CD4-positive, alpha-beta memory T cell (primary cell): ENCODE data around the gene PCGF3. TPM values are rescaled to one million over a fixed set of nuclear protein-coding genes. Genes with fewer than 3 reads are reported as not detected.

Experiments
- CTCF ChIA-PET: fragments of 350-600 bp; sonication (Branson Sonifier 250); formaldehyde crosslinking; loops from one replicate; lab custom pipeline; 2021; ENCODE audit warnings: inconsistent platforms; ENCODE audit not compliant: partially characterized antibody; lab: Charles Lee
- POLR2A ChIA-PET: fragments of 350-600 bp; sonication (Branson Sonifier 250); formaldehyde crosslinking; loops from one replicate; lab custom pipeline; 2021; ENCODE audit not compliant: partially characterized antibody; lab: Charles Lee
- DNase-seq, 5 donors: peaks; one replicate each; pipeline versions ENCODE4 v3.0.0 to v3.0.0-alpha.2; 2020 to 2022; ENCODE audit warnings: mixed read lengths in 1 of 5
- H3K27ac ChIP-seq: one replicate; pipeline ENCODE4 v1.7.0; 2013; ENCODE audit warnings: low read depth, low read length
- H3K27me3 ChIP-seq: 2 replicates; pipeline ENCODE4 v1.7.0; 2013; ENCODE audit warnings: mild to moderate bottlenecking, low read length, moderate library complexity; ENCODE audit not compliant: insufficient read depth
- H3K36me3 ChIP-seq: 2 replicates; pipeline ENCODE4 v1.7.0; 2013; ENCODE audit warnings: mild to moderate bottlenecking, low read length, moderate library complexity; ENCODE audit not compliant: insufficient read depth
- H3K4me1 ChIP-seq: 2 replicates; pipeline ENCODE4 v1.7.0; 2013; ENCODE audit warnings: mild to moderate bottlenecking, low read length, moderate library complexity; ENCODE audit not compliant: insufficient read depth
- H3K4me3 ChIP-seq, 2 donors: one replicate each; pipeline ENCODE4 v1.7.0; 2013; ENCODE audit warnings: low read length in 2 of 2, mild to moderate bottlenecking in 1 of 2
- H3K9me3 ChIP-seq, 2 donors: one replicate each; pipeline ENCODE4 v1.7.0; 2013; ENCODE audit warnings: low read length in 2 of 2, control low read depth in 1 of 2; ENCODE audit not compliant: control insufficient read depth in 1 of 2
- H3K27ac Mint-ChIP-seq, 7 donors: one replicate each; pipeline ENCODE4 v1.8.0; 2020 to 2021; ENCODE audit warnings: mixed read lengths in 7 of 7, mild to moderate bottlenecking in 6 of 7, inconsistent platforms in 3 of 7, moderate library complexity in 3 of 7
- H3K27me3 Mint-ChIP-seq, 2 donors: one replicate each; pipeline ENCODE4 v1.8.0; 2020 to 2021; ENCODE audit warnings: mixed read lengths in 2 of 2
- H3K36me3 Mint-ChIP-seq, 2 donors: one replicate each; pipeline ENCODE4 v1.8.0; 2020 to 2021; ENCODE audit warnings: mixed read lengths in 2 of 2, inconsistent platforms in 1 of 2, mild to moderate bottlenecking in 1 of 2
- H3K4me1 Mint-ChIP-seq, 4 donors: one replicate each; pipeline ENCODE4 v1.8.0; 2020 to 2021; ENCODE audit warnings: mixed read lengths in 4 of 4, mild to moderate bottlenecking in 1 of 4
- H3K4me3 Mint-ChIP-seq, 8 donors: one replicate each; pipeline ENCODE4 v1.8.0; 2020 to 2021; ENCODE audit warnings: mixed read lengths in 8 of 8, mild to moderate bottlenecking in 7 of 8, moderate library complexity in 6 of 8, inconsistent platforms in 3 of 8
- H3K9me3 Mint-ChIP-seq, 8 donors: one replicate each; pipeline ENCODE4 v1.8.0; 2020 to 2021; ENCODE audit warnings: mixed read lengths in 8 of 8, mild to moderate bottlenecking in 5 of 8, inconsistent platforms in 3 of 8, moderate library complexity in 1 of 8
- intact Hi-C: fragments of 100-400 bp; cut with micrococcal nuclease; formaldehyde crosslinking; loops from one replicate; pipeline ENCODE4 v1.15.1; 2023
- polyA plus RNA-seq, 2 donors: library from polyadenylated mRNA; unstranded; fragments of 300-500 nt; fragmentation: Illumina TruSeq; gene quantifications; one replicate each; pipeline ENCODE4 v1.2.3, GENCODE V29; 2021
- total RNA-seq, 2 experiments: library from RNA; stranded (reverse); gene quantifications; one replicate each; pipeline ENCODE4 v1.2.3, GENCODE V29; 2021

The PCGF3 gene
- total and polyA plus RNA-seq, 4 experiments from 2014 or later = 2.9 to 73.8 (median 35.6) TPM

DNA sequence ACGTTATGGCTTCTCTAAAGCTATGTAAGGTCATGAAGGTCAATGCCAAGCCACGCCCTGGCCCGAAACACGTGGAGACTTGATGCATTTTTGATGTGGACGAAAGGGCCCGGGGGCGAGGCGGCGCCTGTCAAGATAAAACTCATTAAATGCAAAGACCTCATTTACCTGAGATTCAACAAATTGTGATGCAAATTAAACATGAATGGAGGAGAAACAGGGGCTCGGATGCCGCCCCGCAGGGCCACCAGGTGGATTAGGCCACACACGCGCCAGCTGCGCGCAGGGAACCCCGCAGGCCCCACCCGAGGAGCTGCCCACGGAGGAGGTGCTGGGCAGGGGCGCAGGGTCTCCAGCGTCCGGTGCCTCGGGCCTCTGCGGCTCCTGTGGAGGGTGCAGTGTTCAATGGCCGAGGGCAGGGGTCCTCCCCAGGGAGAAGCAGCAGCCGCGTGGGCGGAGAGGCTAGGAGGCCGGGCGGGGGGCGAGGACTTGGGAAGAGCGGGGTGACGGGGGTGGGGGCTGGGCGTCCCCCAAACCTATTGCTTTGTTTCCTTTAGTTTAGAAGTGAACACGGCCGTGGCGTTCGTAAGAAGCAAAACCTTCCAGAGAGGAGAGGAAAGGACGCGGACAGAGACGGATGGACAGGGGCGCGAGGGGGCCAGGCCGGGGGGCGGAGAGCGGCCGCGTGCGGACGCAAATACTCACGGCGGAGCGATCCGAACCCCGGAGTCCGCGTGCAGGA is 79.9 kb downstream of the PCGF3 start:
- H3K27ac ChIP-seq = no peak overlapping the region
- no peaks in the 10 kb centered on the region for H3K9me3 ChIP-seq
- H3K4me1 Mint-ChIP-seq = peaks cover 7 to 38% (median 18%) of the 10 kb centered on the region in 4 donors
- peak overlapping the region in 4 of 8 donors; percentile 52 to 62 (median 56) for H3K4me3 Mint-ChIP-seq
- CTCF ChIA-PET = no interaction called here
- intact Hi-C loops = no loop called here
- POLR2A ChIA-PET = no interaction called here
- H3K27me3 Mint-ChIP-seq = peaks cover 10 to 15% of the 10 kb centered on the region in 2 donors
- H3K27ac Mint-ChIP-seq = no peak overlapping the region
- H3K4me1 ChIP-seq = peaks cover 34% of the 10 kb centered on the region
- peaks cover 0 to 10% (median 0%) of the 10 kb centered on the region in 8 donors for H3K9me3 Mint-ChIP-seq
- H3K36me3 Mint-ChIP-seq = peaks cover 0 to 8% of the 10 kb centered on the region in 2 donors
- H3K4me3 ChIP-seq = no peak overlapping the region
- peaks cover 12% of the 10 kb centered on the region for H3K27me3 ChIP-seq
- no peak for DNase-seq
- no peaks in the 10 kb centered on the region for H3K36me3 ChIP-seq

DNA sequence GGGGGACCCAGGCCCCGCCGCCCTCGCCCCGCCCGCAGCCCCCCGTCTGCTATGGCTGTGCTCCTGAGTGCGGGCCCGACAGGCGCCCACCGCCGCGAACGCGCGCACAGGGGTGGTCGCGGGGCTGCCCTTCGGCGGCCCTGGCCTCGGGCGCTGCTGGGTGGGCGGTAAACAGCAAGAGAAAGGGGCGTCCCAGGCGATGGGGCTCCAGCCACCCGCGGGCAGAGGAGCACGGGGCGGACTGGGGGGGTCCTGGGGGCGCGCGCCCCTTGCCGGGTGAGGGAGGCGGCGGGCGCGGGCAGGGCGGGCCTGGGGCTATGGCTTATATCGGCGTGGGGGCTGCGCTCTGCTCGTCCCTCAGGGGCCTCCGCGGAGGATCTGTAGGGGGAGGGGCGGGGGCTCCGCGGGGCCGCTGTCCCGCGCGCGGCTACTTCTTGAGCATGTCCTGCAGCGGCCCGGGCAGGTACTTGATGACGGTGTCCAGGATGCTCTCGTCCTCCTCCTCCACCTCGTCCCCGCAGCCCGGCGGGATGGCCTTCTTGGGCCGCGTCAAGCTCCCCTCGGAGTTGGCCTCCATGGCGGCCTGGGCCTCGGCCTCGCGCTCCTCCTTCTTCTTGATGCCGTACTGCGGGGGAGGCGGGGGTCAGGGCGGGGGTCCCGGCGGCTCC is 80.6 kb downstream of the PCGF3 start:
- DNase-seq = no peak
- Histone ChIP-seq H3K27ac (no peak overlapping the region), H3K27me3 (peaks cover 12% of the 10 kb centered on the region), H3K9me3 (no peaks in the 10 kb centered on the region), H3K4me1 (peaks cover 29% of the 10 kb centered on the region), H3K4me3 (no peak overlapping the region), H3K36me3 (no peaks in the 10 kb centered on the region)
- ChIA-PET POLR2A (no interaction called here), CTCF (no interaction called here)
- no peak overlapping the region for H3K27ac Mint-ChIP-seq
- H3K4me1 Mint-ChIP-seq = peaks cover 6 to 40% (median 16%) of the 10 kb centered on the region in 4 donors
- peaks cover 0 to 10% (median 0%) of the 10 kb centered on the region in 8 donors for H3K9me3 Mint-ChIP-seq
- intact Hi-C loops = no loop called here
- peaks cover 0 to 5% of the 10 kb centered on the region in 2 donors for H3K36me3 Mint-ChIP-seq
- H3K27me3 Mint-ChIP-seq = peaks cover 12 to 17% of the 10 kb centered on the region in 2 donors
- peak overlapping the region in 1 of 8 donors; percentile 13 for H3K4me3 Mint-ChIP-seq

- POLR2A ChIA-PET = no interaction called here
- H3K36me3 ChIP-seq = no peaks in the 10 kb centered on the region
- DNase-seq = no peak
- Mint-ChIP-seq H3K9me3 (peaks cover 0 to 6% (median 0%) of the 10 kb centered on the region in 8 donors), H3K4me3 (peak overlapping the region in 1 of 8 donors; percentile 57), H3K27me3 (peaks cover 12 to 17% of the 10 kb centered on the region in 2 donors), H3K27ac (no peak overlapping the region), H3K36me3 (peaks cover 0 to 2% of the 10 kb centered on the region in 2 donors), H3K4me1 (peaks cover 6 to 35% (median 16%) of the 10 kb centered on the region in 4 donors)
- H3K9me3 ChIP-seq = no peaks in the 10 kb centered on the region
- H3K4me1 ChIP-seq = peaks cover 32% of the 10 kb centered on the region
- no peak overlapping the region for H3K4me3 ChIP-seq
- H3K27me3 ChIP-seq = peaks cover 12% of the 10 kb centered on the region
- no peak overlapping the region for H3K27ac ChIP-seq
- CTCF ChIA-PET = no interaction called here
- intact Hi-C loops = no loop called here
These were observed 81.2 kb downstream of the PCGF3 start for GRCh38 chr4:786861-787300.

DNA sequence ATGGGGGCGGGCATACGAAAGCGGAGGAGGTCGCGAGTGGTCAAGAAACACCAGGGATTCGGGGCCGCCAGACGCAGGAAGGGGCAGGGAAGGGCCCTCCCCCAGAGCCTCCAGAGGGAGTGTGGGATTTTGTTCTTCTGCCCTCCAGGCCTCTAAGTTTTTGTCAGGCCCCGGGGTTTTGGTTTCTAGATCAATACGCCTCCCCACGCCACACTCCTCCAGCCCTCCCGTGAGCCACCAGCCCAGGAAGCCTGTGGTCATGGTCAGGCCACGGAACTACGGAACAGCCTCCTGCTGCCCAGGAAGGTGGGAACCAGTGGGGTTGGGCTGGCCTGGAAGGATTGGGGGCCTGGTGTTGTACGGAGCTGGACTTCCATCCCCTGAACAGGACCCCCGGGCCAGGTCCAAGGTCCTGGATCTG is 81.9 kb downstream of the PCGF3 start:
- intact Hi-C loops = no loop called here
- Mint-ChIP-seq H3K9me3 (peaks cover 0 to 2% (median 0%) of the 10 kb centered on the region in 8 donors), H3K4me1 (peaks cover 4 to 32% (median 13%) of the 10 kb centered on the region in 4 donors), H3K27ac (peak overlapping the region in 1 of 7 donors; percentile 30), H3K27me3 (peaks cover 13 to 17% of the 10 kb centered on the region in 2 donors), H3K36me3 (no peaks in the 10 kb centered on the region), H3K4me3 (peak overlapping the region in 3 of 8 donors; percentile 60 to 77 (median 64))
- peaks cover 12% of the 10 kb centered on the region for H3K27me3 ChIP-seq
- CTCF ChIA-PET = no interaction called here
- H3K4me3 ChIP-seq = no peak overlapping the region
- no peak overlapping the region for H3K27ac ChIP-seq
- no peaks in the 10 kb centered on the region for H3K9me3 ChIP-seq
- no peak for DNase-seq
- no peaks in the 10 kb centered on the region for H3K36me3 ChIP-seq
- peaks cover 32% of the 10 kb centered on the region for H3K4me1 ChIP-seq
- POLR2A ChIA-PET = no interaction called here

GRCh38 chr4:788006-788635 is 82.5 kb downstream of the PCGF3 start:
- POLR2A ChIA-PET = no interaction called here
- intact Hi-C loops = no loop called here
- peaks cover 12% of the 10 kb centered on the region for H3K27me3 ChIP-seq
- CTCF ChIA-PET = no interaction called here
- no peak for DNase-seq
- H3K27ac ChIP-seq = no peak overlapping the region
- Mint-ChIP-seq H3K9me3 (peaks cover 0 to 2% (median 0%) of the 10 kb centered on the region in 8 donors), H3K4me3 (no peak overlapping the region), H3K4me1 (peaks cover 8 to 36% (median 18%) of the 10 kb centered on the region in 4 donors), H3K36me3 (no peaks in the 10 kb centered on the region), H3K27ac (peak overlapping the region in 1 of 7 donors; percentile 27), H3K27me3 (peaks cover 18 to 21% of the 10 kb centered on the region in 2 donors)
- H3K9me3 ChIP-seq = no peaks in the 10 kb centered on the region
- H3K4me1 ChIP-seq = peaks cover 35% of the 10 kb centered on the region
- no peak overlapping the region for H3K4me3 ChIP-seq
- no peaks in the 10 kb centered on the region for H3K36me3 ChIP-seq

DNA sequence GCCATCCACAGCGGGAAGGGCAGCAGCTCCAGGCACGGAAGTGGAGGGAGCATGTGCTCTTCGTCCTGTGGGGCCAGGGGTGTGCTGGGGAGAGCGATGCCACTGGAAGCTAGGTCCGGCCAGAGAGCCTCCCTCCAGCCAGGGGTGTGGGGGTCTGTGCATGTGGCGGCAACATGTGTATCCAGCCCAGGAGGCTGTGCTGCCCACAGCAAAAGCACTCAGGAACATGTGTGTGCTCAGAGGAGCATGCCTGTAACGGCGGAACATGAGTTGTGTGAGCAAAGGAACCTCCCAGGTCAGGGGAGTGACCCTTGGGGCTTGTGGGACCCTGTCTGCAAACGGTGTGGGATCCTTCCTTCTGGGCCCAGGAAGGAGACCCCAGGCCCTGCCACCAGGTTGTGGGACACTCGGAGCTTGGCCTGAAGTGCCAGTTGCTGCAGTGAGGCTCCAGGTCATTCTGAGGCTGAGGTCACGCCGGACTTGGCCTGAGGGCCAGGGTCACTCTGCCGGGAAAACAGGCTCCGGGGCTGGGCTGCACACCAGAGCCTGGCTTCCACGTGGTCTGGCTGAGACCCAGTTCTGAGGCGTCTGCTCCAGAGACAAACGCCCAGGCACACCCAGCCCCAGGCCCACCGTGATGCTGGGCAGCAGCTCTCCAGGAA is 83.1 kb downstream of the PCGF3 start:
- Mint-ChIP-seq H3K27ac (peak overlapping the region in 1 of 7 donors; percentile 27), H3K4me1 (peaks cover 8 to 39% (median 18%) of the 10 kb centered on the region in 4 donors), H3K27me3 (peaks cover 19 to 22% of the 10 kb centered on the region in 2 donors), H3K9me3 (peaks cover 0 to 2% (median 0%) of the 10 kb centered on the region in 8 donors), H3K36me3 (no peaks in the 10 kb centered on the region), H3K4me3 (no peak overlapping the region)
- no peaks in the 10 kb centered on the region for H3K9me3 ChIP-seq
- H3K36me3 ChIP-seq = no peaks in the 10 kb centered on the region
- H3K27me3 ChIP-seq = peaks cover 13% of the 10 kb centered on the region
- no peak overlapping the region for H3K27ac ChIP-seq
- POLR2A ChIA-PET = no interaction called here
- H3K4me3 ChIP-seq = no peak overlapping the region
- intact Hi-C loops = no loop called here
- H3K4me1 ChIP-seq = peaks cover 41% of the 10 kb centered on the region
- DNase-seq = no peak
- CTCF ChIA-PET = no interaction called here
